A673 (cell line): ENCODE results near the gene TAC3.
A peak's percentile ranks its signal among the peaks of the same experiment; 100 is the strongest.

ENCODE experiments used
- EZH2 ChIP-seq: fragments of 200-600 bp; sonication (generic); IDR thresholded peaks from 2 replicates; pipeline ENCODE4 v1.6.1; 2017; ENCODE audit warnings: borderline replicate concordance, low read depth, mild to moderate bottlenecking, mixed read lengths, antibody characterized with exemption, low read length; ENCODE audit not compliant: poor library complexity, severe bottlenecking
- TF ChIP-seq, protein P1 (sequence below): fragments of 300-800, 200-600 bp; sonication (generic); conservative IDR thresholded peaks from 2 replicates; pipeline ENCODE4 v1.5.1; 2017; ENCODE audit warnings: low read depth, mild to moderate bottlenecking, antibody characterized with exemption, low read length, moderate library complexity, mixed read lengths

DNA sequence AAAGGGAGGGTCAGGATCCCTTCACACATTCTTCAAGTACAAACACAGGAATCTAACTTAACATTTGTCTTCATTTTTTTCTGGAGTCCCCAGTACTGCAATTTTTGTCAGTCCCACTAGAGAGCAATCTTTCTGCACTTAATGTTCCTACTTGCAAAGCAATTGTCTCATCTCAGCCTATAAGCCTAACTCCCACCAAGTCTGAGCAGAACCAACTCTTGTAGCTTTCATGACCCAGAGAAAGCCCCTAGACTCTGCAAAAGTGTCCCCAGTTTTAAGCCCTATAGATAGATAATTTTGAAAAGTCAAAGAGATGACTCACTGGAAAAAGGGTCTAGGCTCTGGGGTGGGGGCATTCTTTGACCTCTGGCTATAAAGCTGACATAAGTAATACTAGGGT lies 8.2 kb downstream of the TAC3 start:
- TF ChIP-seq, protein P1, sequence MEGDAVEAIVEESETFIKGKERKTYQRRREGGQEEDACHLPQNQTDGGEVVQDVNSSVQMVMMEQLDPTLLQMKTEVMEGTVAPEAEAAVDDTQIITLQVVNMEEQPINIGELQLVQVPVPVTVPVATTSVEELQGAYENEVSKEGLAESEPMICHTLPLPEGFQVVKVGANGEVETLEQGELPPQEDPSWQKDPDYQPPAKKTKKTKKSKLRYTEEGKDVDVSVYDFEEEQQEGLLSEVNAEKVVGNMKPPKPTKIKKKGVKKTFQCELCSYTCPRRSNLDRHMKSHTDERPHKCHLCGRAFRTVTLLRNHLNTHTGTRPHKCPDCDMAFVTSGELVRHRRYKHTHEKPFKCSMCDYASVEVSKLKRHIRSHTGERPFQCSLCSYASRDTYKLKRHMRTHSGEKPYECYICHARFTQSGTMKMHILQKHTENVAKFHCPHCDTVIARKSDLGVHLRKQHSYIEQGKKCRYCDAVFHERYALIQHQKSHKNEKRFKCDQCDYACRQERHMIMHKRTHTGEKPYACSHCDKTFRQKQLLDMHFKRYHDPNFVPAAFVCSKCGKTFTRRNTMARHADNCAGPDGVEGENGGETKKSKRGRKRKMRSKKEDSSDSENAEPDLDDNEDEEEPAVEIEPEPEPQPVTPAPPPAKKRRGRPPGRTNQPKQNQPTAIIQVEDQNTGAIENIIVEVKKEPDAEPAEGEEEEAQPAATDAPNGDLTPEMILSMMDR, result peak; percentile 76
- TF ChIP-seq EZH2, result no peak
